NCI-H345 (cell line): ENCODE measurements around the gene QKI.
"Not testable (repeated sequence)": the region's sequence is repeated elsewhere in the genome, so short reads cannot be mapped to it uniquely, and the experiment has no call there.

Experiments used
- DNase-seq: peaks from one replicate; lab custom pipeline; 2025; lab: John Stamatoyannopoulos, UW

QKI gene

GRCh38 chr6:163414117-163414945, at the start of gene QKI:
Gene QKI (plus strand): TSS chr6:163414718. CDS start chr6:163415194, 476 bp downstream.
- peak; percentile 52 for DNase-seq

- no peak for DNase-seq
Observed at GRCh38 chr6:163366288-163366687, 48.2 kb upstream of the QKI start.

GRCh38 chr6:163367497-163368183, 46.9 kb upstream of the QKI start:
- no peak for DNase-seq

- DNase-seq: no peak
Observed at GRCh38 chr6:163369141-163369540, 45.4 kb upstream of the QKI start.

GRCh38 chr6:163369628-163370365, 44.7 kb upstream of the QKI start:
- DNase-seq: no peak

GRCh38 chr6:163370464-163371117, 43.9 kb upstream of the QKI start:
- no peak for DNase-seq

GRCh38 chr6:163371129-163371528, 43.4 kb upstream of the QKI start:
- DNase-seq: no peak

- no peak for DNase-seq
Observed at GRCh38 chr6:163373240-163373639, 41.3 kb upstream of the QKI start.

- no peak for DNase-seq
Observed at GRCh38 chr6:163375361-163375760, 39.2 kb upstream of the QKI start.

GRCh38 chr6:163376187-163376586, 38.3 kb upstream of the QKI start:
- no peak for DNase-seq

GRCh38 chr6:163377561-163377960, 37.0 kb upstream of the QKI start:
- no peak for DNase-seq

- no peak for DNase-seq
Observed at GRCh38 chr6:163380216-163380615, 34.3 kb upstream of the QKI start.

GRCh38 chr6:163381118-163381756, 33.3 kb upstream of the QKI start:
- no peak for DNase-seq

- DNase-seq: not testable (repeated sequence)
Observed at GRCh38 chr6:163383396-163383795, 31.1 kb upstream of the QKI start.

GRCh38 chr6:163383912-163384311, 30.6 kb upstream of the QKI start:
- no peak for DNase-seq

GRCh38 chr6:163384510-163384909, 30.0 kb upstream of the QKI start:
- no peak for DNase-seq

- DNase-seq: not testable (repeated sequence)
Observed at GRCh38 chr6:163385503-163385902, 29.0 kb upstream of the QKI start.

- no peak for DNase-seq
Observed at GRCh38 chr6:163386329-163386908, 28.1 kb upstream of the QKI start.

GRCh38 chr6:163387317-163387716, 27.2 kb upstream of the QKI start:
- no peak for DNase-seq

GRCh38 chr6:163389354-163389753, 25.2 kb upstream of the QKI start:
- DNase-seq: no peak

GRCh38 chr6:163390770-163391169, 23.7 kb upstream of the QKI start:
- no peak for DNase-seq
